Stimulated activated CD8-positive, alpha-beta memory T cell treated with anti-CD3 and anti-CD28 coated beads, Interleukin-4, amount 100 ng/mL, for 48 hours (primary cell): ENCODE measurements around the gene PSENEN.

Experiments
- DNase-seq: peaks from one replicate; pipeline ENCODE4 v3.0.0-alpha.2; 2020

The PSENEN gene

GRCh38 chr19:35734273-35734672 lies 11.2 kb upstream of the PSENEN start:
- DNase-seq, result no peak

- no peak for DNase-seq
Observed at GRCh38 chr19:35734889-35735288, 10.6 kb upstream of the PSENEN start.

- DNase-seq, result peak; percentile 42
Observed at GRCh38 chr19:35736913-35737886, 8.3 kb upstream of the PSENEN start.

GRCh38 chr19:35738021-35738886 lies 7.2 kb upstream of the PSENEN start:
- DNase-seq, result no peak

- DNase-seq, result no peak
Observed at GRCh38 chr19:35738887-35739229, 6.6 kb upstream of the PSENEN start.

- DNase-seq, result no peak
Observed at GRCh38 chr19:35739275-35740107, 6.0 kb upstream of the PSENEN start.

- no peak for DNase-seq
Observed at GRCh38 chr19:35740108-35740422, 5.4 kb upstream of the PSENEN start.

GRCh38 chr19:35740423-35741202 lies 4.8 kb upstream of the PSENEN start:
- peak; percentile 98 for DNase-seq

- DNase-seq, result no peak
Observed at GRCh38 chr19:35741203-35741515, 4.3 kb upstream of the PSENEN start.

GRCh38 chr19:35742121-35742724 lies 3.2 kb upstream of the PSENEN start, which contains the start of gene IGFLR1:
TSS of gene IGFLR1 (minus strand) at chr19:35742452. CDS start at chr19:35741180, 1,272 bp downstream.
- DNase-seq, result peak; percentile 82

GRCh38 chr19:35743640-35744429 lies 1.6 kb upstream of the PSENEN start:
- DNase-seq, result no peak

- DNase-seq, result peak; percentile 94
Observed at GRCh38 chr19:35744430-35745327, 772 bp upstream of the PSENEN start.

- no peak for DNase-seq
Observed at GRCh38 chr19:35746087-35746462, 624 bp downstream of the PSENEN start.

GRCh38 chr19:35746531-35746930 lies 1.1 kb downstream of the PSENEN start:
- DNase-seq, result no peak

- peak; percentile 99 for DNase-seq
Observed at GRCh38 chr19:35748106-35749020, 2.9 kb downstream of the PSENEN start, which contains the start of gene LIN37. TSS of gene LIN37 (plus strand) at chr19:35748576. CDS start at chr19:35748725, 149 bp downstream.

- no peak for DNase-seq
Observed at GRCh38 chr19:35750167-35750566, 4.7 kb downstream of the PSENEN start.

- DNase-seq, result no peak
Observed at GRCh38 chr19:35751839-35752745, 6.6 kb downstream of the PSENEN start.
